ENCODE data around the gene CPNE7.

DNA sequence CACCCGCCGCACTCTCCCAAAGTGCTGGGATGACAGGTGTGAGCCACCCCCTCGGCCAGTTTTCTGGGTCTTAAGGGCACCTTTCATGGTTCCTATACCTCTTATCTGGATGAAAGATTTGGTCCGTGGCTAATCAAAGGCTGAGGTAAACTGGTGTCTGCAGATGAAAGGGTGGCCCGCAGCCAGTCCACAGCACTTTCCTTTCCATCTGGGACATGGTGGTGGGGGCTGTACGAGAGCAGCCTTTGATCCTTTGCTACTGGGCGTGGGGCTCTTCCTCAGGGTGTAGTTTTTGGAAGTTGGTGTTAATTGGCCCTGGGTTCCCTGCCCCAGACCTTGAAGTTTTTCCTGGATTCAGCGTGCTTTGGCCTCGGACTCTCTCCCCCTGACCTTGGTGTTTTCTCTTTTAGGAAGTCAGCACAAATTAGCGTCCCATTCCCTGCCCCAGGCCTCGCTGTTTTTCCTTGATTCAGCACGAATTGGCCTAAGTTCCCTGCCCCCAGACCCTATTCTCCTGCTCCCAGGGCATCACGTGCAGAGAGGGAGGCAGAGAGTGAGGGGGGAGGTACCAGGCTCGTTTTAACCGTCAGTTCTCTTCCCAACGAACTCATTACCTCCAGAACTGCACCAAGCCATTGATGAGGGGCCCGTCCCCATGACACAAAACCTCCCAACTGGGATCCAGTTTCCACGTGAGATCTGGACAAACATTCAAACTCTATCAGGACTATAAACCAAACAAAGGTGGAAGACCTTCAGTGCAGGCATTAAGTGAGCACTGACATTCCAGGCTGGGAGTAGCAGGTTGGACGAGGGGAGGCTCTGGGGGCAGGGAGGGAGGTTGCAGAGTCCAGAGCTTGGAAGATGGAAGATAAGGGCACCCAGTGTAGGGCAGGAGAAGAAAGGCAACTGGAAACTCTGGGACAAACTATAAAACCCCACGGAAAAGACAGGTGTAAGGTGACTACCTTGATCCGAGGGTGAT lies 49.5 kb downstream of the CPNE7 start:
- TF ChIP-seq, protein P1, sequence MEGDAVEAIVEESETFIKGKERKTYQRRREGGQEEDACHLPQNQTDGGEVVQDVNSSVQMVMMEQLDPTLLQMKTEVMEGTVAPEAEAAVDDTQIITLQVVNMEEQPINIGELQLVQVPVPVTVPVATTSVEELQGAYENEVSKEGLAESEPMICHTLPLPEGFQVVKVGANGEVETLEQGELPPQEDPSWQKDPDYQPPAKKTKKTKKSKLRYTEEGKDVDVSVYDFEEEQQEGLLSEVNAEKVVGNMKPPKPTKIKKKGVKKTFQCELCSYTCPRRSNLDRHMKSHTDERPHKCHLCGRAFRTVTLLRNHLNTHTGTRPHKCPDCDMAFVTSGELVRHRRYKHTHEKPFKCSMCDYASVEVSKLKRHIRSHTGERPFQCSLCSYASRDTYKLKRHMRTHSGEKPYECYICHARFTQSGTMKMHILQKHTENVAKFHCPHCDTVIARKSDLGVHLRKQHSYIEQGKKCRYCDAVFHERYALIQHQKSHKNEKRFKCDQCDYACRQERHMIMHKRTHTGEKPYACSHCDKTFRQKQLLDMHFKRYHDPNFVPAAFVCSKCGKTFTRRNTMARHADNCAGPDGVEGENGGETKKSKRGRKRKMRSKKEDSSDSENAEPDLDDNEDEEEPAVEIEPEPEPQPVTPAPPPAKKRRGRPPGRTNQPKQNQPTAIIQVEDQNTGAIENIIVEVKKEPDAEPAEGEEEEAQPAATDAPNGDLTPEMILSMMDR (conservative IDR thresholded peaks at IDR 0.05 in 1 of 2, IDR thresholded peaks at IDR 0.05 in 1 of 2; ENCODE audit: extremely low read depth in 1 of 2, insufficient read depth in 1 of 2, low read depth in 1 of 2, low read length in 2 of 2): no peak
- TF ChIP-seq EZH2 (IDR thresholded peaks at IDR 0.05; ENCODE audit: borderline replicate concordance, low read length): no peak

Data from mammary epithelial cell (primary cell).